ENCODE data around the gene PTH1R.

Gene PTH1R

DNA sequence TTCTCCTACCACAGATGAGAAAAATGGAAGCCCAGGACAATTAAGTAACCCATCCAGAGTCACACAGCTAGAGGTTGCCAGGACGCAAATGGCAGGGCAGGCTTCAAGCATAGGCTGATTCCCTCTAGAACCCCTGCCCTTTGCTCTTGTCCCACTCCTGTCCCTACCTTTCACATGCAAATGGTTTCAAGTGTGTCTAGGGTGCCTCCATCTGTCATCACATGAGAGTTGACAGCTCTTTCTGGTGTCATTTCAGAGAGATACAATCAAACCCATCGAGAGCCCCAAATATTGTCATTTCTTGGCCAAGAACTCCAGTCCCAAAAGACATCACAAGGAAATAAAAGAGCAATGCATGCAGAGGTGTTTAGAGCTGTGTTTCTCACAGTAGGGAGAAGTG is 75.3 kb downstream of the PTH1R start:
- DNase-seq, result no peak
